ENCODE measurements around the gene LRRTM4. TPM values are rescaled to one million over a fixed set of nuclear protein-coding genes. Genes with fewer than 3 reads are reported as not detected.

LRRTM4 gene
- total RNA-seq (2022) (not detected in 2 replicates), Bru-seq, nascent RNA (percentile 1 among the genes with signal in this experiment), BruChase-seq, experiment 1, labeled RNA remaining after a 6-hour chase (percentile 1 among the genes with signal in this experiment), BruChase-seq, experiment 2, labeled RNA remaining after a 2-hour chase (percentile 3 among the genes with signal in this experiment)
- long read RNA-seq = 0 reads

GRCh38 chr2:77521931-77522470 lies at the start of gene LRRTM4:
Gene LRRTM4, minus strand, starts transcription at chr2:77522376.
- no peak within 1 kb of the TSS for H3K4me3 Mint-ChIP-seq (ENCODE audit: unreplicated experiment)
- no TSS peak for BruUV-seq (replicated peaks)
- no peaks in the 10 kb centered on the region for H3K9me3 Mint-ChIP-seq (ENCODE audit: unreplicated experiment)
- ChIA-PET CTCF (interaction anchor here (0.5 kb wide), 1 partner anchor 821 kb away, joined by 3 read pairs; no protein-coding TSS in a partner anchor), POLR2A (no interaction called here)
- intact Hi-C loops (cut with micrococcal nuclease) = loop anchor here (5.0 kb wide), 1 partner anchor 570 kb away; no protein-coding TSS in a partner anchor
- peak; percentile 4 for DNase-seq (ENCODE audit: unreplicated experiment)
- no peak for TF ChIP-seq CTCF (IDR thresholded peaks at IDR 0.05; ENCODE audit: unreplicated experiment)
- peaks cover 43% of the 10 kb centered on the region for H3K27me3 Mint-ChIP-seq (ENCODE audit: insufficient read depth, unreplicated experiment)
- peaks cover 4% of the 10 kb centered on the region for H3K36me3 Mint-ChIP-seq (ENCODE audit: insufficient read depth, unreplicated experiment)
- H3K27ac Mint-ChIP-seq (ENCODE audit: low read depth, unreplicated experiment) = no peak within 1 kb of the TSS
- no peaks in the 10 kb centered on the region for H3K4me1 Mint-ChIP-seq (ENCODE audit: insufficient read depth, unreplicated experiment)

- no peak overlapping the region for H3K4me3 Mint-ChIP-seq (ENCODE audit: unreplicated experiment)
- POLR2A ChIA-PET = no interaction called here
- H3K4me1 Mint-ChIP-seq (ENCODE audit: insufficient read depth, unreplicated experiment) = no peaks in the 10 kb centered on the region
- H3K27me3 Mint-ChIP-seq (ENCODE audit: insufficient read depth, unreplicated experiment) = no peaks in the 10 kb centered on the region
- H3K36me3 Mint-ChIP-seq (ENCODE audit: insufficient read depth, unreplicated experiment) = no peaks in the 10 kb centered on the region
- no TSS peak for BruUV-seq (replicated peaks)
- H3K9me3 Mint-ChIP-seq (ENCODE audit: unreplicated experiment) = no peaks in the 10 kb centered on the region
- TF ChIP-seq CTCF (IDR thresholded peaks at IDR 0.05; ENCODE audit: unreplicated experiment) = no peak
- intact Hi-C loops (cut with micrococcal nuclease) = no loop called here
- no peak overlapping the region for H3K27ac Mint-ChIP-seq (ENCODE audit: low read depth, unreplicated experiment)
- CTCF ChIA-PET = no interaction called here
- DNase-seq (ENCODE audit: unreplicated experiment) = no peak
Observed at GRCh38 chr2:77571545-77571944, 49.4 kb upstream of the LRRTM4 start.

GRCh38 chr2:77567723-77568122 lies 45.5 kb upstream of the LRRTM4 start:
- H3K36me3 Mint-ChIP-seq (ENCODE audit: insufficient read depth, unreplicated experiment) = no peaks in the 10 kb centered on the region
- DNase-seq (ENCODE audit: unreplicated experiment) = no peak
- no peak overlapping the region for H3K4me3 Mint-ChIP-seq (ENCODE audit: unreplicated experiment)
- CTCF ChIA-PET = no interaction called here
- BruUV-seq (replicated peaks) = no TSS peak
- intact Hi-C loops (cut with micrococcal nuclease) = no loop called here
- H3K9me3 Mint-ChIP-seq (ENCODE audit: unreplicated experiment) = no peaks in the 10 kb centered on the region
- H3K27me3 Mint-ChIP-seq (ENCODE audit: insufficient read depth, unreplicated experiment) = no peaks in the 10 kb centered on the region
- H3K27ac Mint-ChIP-seq (ENCODE audit: low read depth, unreplicated experiment) = no peak overlapping the region
- POLR2A ChIA-PET = no interaction called here
- H3K4me1 Mint-ChIP-seq (ENCODE audit: insufficient read depth, unreplicated experiment) = no peaks in the 10 kb centered on the region
- TF ChIP-seq CTCF (IDR thresholded peaks at IDR 0.05; ENCODE audit: unreplicated experiment) = no peak

- no peak for TF ChIP-seq CTCF (IDR thresholded peaks at IDR 0.05; ENCODE audit: unreplicated experiment)
- H3K4me1 Mint-ChIP-seq (ENCODE audit: insufficient read depth, unreplicated experiment) = no peaks in the 10 kb centered on the region
- H3K4me3 Mint-ChIP-seq (ENCODE audit: unreplicated experiment) = no peak overlapping the region
- CTCF ChIA-PET = no interaction called here
- intact Hi-C loops (cut with micrococcal nuclease) = no loop called here
- BruUV-seq (replicated peaks) = no TSS peak
- DNase-seq (ENCODE audit: unreplicated experiment) = no peak
- POLR2A ChIA-PET = no interaction called here
- no peaks in the 10 kb centered on the region for H3K27me3 Mint-ChIP-seq (ENCODE audit: insufficient read depth, unreplicated experiment)
- H3K27ac Mint-ChIP-seq (ENCODE audit: low read depth, unreplicated experiment) = no peak overlapping the region
- H3K9me3 Mint-ChIP-seq (ENCODE audit: unreplicated experiment) = no peaks in the 10 kb centered on the region
- H3K36me3 Mint-ChIP-seq (ENCODE audit: insufficient read depth, unreplicated experiment) = no peaks in the 10 kb centered on the region
Observed at GRCh38 chr2:77566582-77566981, 44.4 kb upstream of the LRRTM4 start.
